GM18868 (cell line): ENCODE results near the gene CASP3.
"Not testable (repeated sequence)": the region's sequence is repeated elsewhere in the genome, so short reads cannot be mapped to it uniquely, and the experiment has no call there.

ENCODE experiments used
- ATAC-seq: cut with Tn5 transposase; IDR thresholded peaks from one replicate; pipeline ENCODE4 v1.9.1; 2021; ENCODE audit warnings: mild to moderate bottlenecking, moderate library complexity; ENCODE audit not compliant: unreplicated experiment

Gene CASP3

DNA sequence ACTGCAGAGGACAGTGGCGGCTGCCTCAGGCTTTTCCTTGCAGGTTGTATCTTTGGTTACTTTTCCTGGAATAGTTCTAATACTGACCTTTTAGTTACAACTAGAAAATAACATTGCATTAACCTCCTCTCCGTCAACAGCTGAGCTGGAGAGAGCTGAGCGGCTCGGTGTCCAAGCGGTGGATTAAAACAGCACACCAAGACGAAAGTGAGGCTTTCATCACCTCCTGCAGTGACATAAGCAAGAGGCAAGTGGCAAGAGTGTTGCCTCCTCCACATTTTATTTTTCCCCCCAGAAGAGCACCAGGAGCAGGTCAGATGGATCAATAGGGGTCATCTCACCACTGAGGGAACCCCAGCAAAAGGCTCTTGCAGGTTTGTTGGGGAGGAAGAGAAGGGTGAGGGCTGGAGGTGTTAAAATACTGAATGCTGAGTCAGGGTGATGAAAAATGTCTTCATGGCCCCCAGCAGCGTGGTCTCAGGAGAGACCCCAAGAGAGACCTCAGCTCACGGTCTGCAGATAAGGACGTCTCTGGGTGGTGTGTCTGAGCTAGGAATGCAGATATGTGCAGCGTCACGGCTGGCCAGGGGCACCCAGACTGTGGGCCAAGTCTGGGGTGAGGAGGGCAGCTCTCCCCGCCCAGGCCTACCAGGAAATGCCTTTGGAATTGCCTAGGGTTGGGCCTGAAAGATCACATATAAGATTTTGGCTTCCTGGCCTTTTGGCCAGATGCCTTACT is 50.3 kb downstream of the CASP3 start:
- ATAC-seq: no peak

DNA sequence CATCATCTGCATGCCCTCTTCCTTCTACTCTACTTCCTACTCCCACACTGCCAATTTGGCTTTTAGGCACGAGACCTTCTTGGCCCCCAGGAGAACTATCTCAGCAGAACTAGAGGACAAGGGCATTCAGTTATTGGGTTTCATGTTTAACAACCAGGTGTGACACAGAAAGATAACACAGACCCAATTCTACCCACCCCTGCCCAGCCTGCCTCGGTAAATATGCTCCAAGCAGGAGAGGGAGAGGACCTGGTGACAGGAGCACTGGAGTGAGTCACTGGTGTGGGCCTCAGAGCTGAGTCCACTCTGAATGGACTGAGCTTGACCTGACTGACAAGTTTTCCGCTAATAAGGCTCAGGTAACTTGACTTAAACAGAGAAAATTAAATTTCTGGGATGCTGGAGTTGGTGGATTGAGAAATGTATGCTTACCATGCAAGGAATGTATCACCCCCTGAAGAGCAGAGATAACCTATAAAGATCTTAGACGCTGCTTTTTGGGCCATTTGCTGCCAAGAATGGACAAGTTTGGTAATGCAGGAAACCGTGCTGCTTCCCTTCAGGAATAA is 52.5 kb downstream of the CASP3 start:
- no peak for ATAC-seq

DNA sequence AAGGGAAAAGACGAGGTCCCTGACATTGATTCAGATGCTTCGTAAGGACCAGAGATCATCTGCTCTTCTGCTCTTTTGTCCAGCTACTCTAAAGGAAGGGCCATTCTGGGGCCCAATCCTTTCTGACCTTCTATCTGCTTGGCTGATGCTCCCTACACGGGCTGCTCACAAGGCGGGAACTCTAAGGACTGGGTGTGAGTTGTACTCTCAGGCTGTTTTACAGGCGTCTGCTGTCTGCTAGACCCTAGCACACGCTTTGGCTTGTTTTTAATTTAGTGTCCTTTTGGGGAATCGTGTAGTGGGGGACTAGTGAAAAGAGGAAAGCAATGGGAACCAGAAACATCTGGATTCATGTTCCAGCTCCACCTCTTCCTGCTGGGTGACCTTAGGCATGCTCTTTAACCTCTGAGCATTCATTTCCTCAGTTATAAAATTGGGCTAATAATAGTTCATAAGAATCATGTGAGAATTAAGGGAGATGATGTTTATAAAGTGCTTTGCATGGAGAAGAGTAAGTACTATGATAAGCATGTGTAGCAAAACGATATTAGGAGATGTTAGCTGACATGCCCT is 53.1 kb downstream of the CASP3 start:
- no peak for ATAC-seq

DNA sequence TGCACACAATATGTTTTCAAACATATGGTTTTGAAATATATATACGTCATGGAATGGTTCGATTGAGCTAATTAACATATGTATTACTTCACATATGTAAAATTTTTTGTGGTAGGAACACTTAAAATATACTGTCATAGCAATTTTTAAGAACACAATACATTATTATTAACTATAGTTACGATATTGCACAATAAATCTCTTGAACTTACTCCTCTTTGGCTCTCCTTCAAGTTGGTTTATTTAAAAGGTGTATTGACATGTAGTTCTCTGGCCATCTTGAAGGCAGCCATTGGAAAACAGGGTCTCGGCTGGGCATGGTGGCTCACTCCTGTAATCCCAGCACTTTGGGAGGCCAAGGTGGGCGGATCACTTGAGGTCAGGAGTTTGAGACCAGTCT is 53.8 kb downstream of the CASP3 start:
- no peak for ATAC-seq

DNA sequence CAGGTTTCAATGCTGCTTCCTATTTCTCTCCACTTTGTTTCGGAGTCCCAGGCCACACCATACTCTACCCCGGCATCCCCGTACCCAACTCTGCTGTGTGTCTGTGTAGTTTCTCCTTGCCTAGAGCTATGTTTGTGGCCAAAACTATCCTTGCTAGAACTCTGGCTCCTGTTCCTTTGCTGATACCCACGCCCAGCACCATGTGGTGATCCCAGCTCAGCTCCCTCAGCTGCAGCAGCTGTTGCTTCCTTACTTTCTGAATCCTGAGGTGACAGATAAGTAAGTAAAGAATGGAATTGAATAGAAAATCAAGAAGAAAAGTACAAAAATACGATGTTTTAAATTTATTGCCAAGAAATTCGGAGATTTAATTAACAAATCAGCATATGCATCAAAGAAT is 55.8 kb downstream of the CASP3 start:
- no peak for ATAC-seq

DNA sequence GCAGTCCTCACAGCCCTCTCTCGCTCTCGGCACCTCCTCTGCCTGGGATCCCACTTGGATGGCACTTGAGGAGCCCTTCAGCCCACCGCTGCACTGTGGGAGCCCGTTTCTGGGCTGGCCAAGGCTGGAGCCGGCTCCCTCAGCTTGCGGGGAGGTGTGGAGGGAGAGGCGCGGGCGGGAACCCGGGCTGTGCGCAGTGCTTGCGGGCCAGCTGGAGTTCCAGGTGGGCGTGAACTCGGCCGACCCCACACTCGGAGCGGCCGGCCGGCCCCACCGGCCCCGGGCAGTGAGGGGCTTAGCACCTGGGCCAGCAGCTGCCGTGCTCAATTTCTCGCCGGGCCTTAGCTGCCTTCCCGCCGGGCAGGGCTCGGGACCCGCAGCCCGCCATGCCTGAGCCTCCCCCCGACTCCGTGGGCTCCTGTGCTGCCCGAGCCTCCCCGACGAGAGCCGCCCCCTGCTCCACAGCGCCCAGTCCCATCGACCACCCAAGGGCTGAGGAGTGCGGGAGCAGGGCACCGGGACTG is 57.4 kb downstream of the CASP3 start:
- ATAC-seq: not testable (repeated sequence)

DNA sequence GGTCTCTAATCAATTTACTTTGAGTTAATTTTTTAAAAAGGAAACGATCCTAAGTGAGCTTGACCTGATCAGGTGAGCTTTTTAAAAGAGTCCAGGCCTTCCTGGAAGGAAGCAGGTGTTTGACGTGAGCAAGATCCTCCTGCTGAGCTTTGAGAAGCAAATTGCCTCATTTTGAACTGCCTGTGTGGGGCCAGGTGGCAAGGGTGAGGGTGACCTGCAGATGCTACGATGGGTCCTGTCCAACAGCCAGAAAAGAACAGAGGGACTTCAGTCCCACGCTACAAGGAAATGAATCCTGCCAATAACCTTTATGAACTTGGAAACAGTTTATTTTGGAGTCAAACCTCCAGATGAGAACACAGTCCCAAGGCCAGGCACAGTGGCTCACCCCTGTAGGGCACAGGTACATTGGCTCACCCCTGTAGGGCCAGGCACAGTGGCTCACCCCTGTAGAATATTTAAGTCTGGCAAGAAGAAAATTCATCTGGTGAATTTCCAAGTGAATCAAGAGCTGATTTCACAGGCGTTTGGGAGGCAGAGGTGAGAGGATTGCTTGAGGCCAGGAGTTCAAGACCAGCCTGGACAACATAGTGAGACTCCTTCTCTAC is 58.1 kb downstream of the CASP3 start:
- no peak for ATAC-seq

DNA sequence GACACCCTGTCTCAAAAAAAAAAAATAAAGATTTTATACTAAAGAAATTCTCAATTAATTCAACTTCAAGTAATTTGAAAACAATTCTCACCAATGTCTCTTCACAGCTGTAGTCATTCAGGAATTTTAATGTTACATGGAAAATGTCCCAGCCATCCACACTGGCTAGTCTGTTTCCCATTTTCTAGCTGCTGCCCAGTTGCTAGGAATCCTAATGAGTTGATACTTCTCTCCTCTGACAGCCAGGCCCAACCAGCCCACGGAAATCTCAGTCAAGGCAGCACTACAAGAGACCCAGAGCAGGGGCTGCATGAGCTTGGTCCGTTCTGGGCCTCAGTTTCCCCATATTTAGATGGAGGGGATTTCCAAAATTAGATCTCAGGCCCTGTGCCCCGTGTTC is 59.1 kb downstream of the CASP3 start:
- ATAC-seq: no peak

DNA sequence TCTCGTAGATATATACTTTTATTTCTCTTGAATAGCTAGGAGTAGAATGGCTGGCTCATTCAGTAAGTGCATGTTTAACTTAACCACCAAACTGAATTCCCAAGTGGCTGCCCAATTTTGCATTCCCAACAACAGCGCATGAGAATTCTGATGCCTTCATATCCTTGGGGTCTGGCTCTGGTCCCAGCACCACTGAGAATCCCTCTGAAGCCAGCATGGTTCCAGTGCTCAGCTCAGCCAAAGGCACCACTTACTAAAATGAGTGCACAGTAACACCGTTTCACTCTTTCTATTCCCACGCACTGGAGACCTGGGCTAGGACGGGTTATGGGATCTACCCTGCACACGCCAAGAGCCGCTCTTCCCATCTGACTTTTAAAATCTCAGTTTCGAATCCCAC is 60.4 kb downstream of the CASP3 start:
- ATAC-seq: no peak

DNA sequence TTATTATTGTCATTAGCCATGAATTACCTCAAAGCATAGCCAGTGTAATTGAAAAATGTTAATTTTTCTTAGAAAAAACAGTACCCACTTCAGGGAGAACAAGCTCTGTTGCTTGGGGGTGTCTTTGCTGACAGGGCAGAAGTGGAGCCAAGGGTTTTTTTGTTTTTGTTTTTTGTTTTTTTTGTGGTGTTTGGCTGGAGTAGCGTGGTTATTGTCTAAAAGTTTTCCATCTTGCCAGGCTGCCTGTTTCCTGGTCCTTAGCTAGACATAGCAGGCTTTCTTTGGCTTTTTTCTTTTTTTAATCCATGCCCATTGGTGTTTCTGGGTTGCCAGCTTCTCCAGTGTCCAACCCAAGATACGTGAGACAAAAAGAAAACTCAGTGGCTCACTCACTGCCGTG is 61.5 kb downstream of the CASP3 start:
- ATAC-seq: no peak

DNA sequence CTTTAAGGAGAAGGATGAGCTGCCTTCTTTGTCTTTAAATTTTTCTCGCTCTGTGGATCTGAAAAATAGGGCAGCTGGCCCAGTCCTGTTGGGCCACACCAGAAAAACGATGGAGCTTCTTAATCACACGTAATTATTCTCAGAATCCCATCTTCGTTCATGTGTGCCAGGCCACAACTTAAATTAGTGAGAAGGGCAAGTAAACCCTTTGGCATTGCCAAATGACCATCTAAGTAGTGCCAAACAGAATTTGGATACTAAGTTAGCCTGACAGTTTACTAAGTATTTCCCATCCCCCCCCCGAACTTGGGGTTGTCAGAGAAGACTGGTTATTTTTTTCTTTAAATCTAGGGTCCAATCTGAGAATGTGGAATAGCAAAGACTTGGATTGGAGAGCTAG is 62.0 kb downstream of the CASP3 start:
- ATAC-seq: no peak

DNA sequence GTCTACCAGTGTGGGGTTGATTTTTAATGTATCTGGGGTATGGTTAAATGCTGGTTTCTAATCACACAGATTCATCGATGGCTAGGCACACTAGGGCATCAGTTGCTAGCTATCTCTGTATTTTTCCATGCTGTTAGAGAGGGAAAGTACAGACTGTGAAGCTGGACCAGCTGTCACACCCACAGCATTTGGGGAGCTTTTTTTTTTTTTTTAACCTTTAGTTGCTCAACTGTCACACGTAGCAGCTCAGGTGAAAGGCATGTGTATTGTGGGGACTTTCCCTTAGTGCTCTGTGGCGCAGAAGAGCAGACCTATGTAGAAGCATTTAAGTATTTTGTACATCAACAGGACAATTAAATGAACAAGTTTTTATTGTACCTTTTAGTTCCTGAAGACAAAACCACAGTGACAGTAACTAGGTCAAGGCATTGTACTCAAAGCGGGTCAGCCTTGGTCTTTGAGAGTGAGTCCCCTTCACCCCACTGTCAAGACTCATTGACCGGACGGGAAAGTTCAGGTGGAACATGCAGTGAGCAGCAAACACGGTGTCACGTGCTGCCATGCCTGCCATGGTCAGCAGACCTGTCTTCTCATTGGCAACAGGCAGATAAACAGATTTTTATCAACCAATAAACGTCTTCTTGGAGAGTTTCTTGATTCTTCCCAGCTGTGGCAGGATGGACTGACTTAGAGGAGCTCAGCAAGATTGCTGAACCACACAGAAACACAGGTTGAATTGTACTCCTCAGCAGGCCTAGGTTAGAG is 65.3 kb downstream of the CASP3 start:
- ATAC-seq: peak; percentile 72
